AG09309 (cell line): ENCODE results near the gene GLI3.
A peak's percentile ranks its signal among the peaks of the same experiment; 100 is the strongest.

Source experiments
- DNase-seq: peaks from one replicate; pipeline ENCODE4 v3.0.0-alpha.2; 2010; ENCODE audit warnings: low read depth
- H3K4me3 ChIP-seq: 2 replicates; pipeline ENCODE4 v1.5.1; 2011; ENCODE audit warnings: mild to moderate bottlenecking, low read depth, low read length, moderate library complexity; ENCODE audit not compliant: control insufficient read depth
- CTCF ChIP-seq: IDR thresholded peaks from 2 replicates; pipeline ENCODE4 v1.5.1; 2011; ENCODE audit warnings: mild to moderate bottlenecking, low read depth, low read length, inconsistent platforms; ENCODE audit not compliant: insufficient read depth, control insufficient read depth; ENCODE audit errors: missing control alignments

Gene GLI3

DNA sequence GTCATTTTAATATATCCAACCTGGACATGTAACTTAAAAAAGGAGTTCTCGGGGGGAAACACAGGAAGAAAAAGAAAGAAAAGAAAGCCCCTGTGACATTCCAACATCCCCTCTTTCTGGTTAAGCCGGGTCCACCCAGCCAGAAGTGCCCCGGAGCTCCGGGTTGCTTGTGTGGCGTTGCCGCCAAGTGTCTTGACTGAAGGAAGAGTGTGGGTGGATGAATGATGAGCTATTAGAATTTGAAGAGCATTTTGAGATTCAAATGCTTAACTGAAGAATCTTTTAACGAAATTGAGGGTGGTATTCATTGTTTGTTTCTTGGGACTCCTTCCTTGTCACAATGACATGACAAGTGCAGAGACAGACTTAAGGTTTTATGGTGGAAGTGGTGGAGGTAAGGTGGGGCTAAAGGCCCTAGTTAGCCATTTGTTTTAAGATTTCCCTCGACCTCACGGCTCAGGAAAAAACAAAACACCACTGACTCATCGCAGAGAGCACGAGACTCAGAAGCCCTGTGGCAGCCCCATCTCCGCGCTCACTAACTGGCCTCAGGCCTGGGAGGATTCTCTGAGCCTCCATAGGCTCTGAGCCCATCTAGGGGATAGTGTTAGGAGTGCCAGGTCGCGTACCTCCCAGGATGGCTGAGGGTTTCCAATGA is 1.8 kb upstream of the GLI3 start:
- TF ChIP-seq CTCF, result no peak
- DNase-seq, result no peak
- H3K4me3 ChIP-seq, result no peak overlapping the region

DNA sequence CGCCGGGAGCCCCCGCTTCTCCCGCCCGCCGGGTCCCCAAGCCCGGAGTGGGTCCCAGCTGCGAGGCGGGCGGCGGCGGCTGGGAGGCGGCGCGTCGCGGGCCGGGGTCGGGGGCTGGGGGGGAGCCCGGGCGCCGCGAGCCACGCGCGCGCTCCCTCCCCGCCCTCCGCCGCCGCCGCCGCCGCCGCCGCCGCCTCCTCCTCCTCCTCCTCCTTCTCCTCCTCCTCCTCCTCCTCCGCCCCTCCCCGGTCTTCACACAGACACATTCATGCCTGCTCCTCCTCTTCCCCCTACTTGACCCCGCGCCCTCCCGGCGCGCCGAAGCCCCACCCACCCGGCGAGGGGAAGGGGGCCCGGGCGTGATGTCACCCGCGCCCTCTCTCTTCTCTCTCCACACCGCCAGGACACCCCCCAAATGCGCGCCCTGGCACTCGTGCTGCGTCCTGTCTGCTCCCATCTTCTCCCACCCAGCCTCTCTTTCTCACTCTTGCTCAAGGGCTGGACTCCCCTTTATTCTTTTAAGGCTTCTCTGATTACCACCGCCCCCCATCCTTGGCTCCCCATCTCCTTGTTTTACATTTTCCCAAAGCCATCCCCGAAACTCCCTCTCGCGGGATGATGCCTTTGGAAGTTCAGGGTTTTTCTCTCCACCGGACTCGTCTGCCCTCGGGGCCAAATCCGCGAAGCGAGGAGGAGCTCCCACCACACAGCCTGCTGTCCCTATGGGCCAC is 967 bp upstream of the GLI3 start:
- peak overlapping the region; percentile 85 for H3K4me3 ChIP-seq
- no peak for DNase-seq
- TF ChIP-seq CTCF, result no peak

DNA sequence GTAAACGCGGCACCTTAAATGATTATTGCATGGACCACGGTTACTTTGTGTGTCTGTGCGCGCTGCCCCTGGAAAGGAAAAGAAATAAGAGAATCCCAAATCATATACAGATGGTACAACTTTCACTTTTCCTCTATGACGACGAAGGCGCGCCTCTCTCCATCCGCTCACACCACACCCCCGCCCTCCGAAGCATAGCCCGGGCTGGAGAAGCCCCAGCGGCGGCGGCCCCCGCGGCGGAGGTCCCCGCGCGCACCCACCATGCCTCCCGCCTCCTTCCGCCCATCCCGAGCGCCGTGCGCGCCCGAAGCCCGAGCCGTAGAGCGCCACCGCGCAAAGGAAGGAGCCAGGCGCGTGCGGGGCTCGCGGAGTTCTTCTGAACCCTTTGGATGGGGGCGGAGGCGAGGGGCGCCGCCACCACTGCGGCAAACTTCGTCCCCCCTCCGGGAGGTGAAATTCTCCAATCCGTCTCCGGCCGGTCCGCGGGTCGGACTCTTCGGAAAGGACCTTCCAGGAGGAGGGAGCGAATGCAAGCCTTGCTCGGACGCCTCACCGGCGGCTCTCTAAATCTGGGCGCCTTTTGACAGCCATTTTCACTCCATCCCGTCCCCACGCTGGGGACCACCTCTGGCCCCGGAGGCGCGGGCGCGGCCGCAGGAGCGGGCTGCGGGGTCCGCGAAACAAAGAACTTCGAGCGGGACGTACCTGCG is 588 bp downstream of the GLI3 start:
- peak overlapping the region; percentile 85 for H3K4me3 ChIP-seq
- DNase-seq, result no peak
- TF ChIP-seq CTCF, result no peak

DNA sequence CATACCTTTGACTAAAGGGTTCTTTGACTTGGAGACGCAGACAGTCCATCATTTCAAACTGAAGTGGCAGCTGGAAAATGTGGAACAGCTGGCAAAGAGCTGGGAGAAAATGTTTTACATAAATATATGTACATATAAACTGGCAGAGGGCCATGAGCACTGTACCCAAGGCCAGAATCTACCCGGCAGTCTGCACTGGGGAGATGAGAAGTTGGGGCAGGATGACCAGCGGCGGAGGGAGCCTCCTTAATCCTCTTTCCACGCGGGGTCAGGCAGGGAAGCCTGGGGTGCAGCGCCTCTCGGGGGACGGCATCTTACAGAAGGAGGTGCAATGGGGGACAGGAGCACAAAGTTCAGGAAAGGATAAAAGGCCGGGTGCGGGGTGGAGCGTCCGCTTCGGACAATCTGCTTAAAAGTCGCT is 1.3 kb downstream of the GLI3 start:
- TF ChIP-seq CTCF, result no peak
- H3K4me3 ChIP-seq, result peak overlapping the region; percentile 85
- DNase-seq, result no peak

DNA sequence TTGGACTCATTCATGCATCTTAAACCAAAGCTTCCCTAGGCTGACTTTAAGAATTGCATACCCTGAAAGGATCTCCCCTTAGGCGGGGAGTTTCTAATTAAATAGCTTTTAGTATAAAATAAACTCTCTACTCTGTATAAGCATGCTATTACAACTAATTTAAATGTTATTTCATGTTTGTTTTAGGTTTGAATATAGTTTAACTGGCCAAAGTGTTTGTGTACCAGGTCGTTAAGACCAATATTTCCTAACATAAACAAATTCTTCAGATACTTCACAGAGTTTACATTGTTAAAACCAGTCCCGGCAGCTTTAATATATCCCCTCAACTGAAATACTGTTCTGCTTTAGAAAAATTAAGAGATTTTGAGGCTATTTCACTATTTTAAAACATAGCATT is 2.3 kb downstream of the GLI3 start:
- no peak for TF ChIP-seq CTCF
- H3K4me3 ChIP-seq, result no peak overlapping the region
- no peak for DNase-seq

GRCh38 chr7:42233695-42234331 is 3.2 kb downstream of the GLI3 start:
- no peak for DNase-seq
- H3K4me3 ChIP-seq, result no peak overlapping the region
- no peak for TF ChIP-seq CTCF
